IPS DF 6.9 (cell line): ENCODE results near the gene BOD1.
A peak's percentile ranks its signal among the peaks of the same experiment; 100 is the strongest.

Source experiments
- DNase-seq: peaks from one replicate; pipeline ENCODE4 v3.0.0-alpha.2; 2013; ENCODE audit warnings: low read depth, low spot score
- H3K27ac ChIP-seq: one replicate; pipeline ENCODE4 v1.5.1; 2013; ENCODE audit warnings: low read length, control low read depth
- H3K27me3 ChIP-seq: 2 replicates; pipeline ENCODE4 v1.6.1; 2013; ENCODE audit warnings: mild to moderate bottlenecking, low read length; ENCODE audit not compliant: control insufficient read depth, insufficient read depth
- H3K36me3 ChIP-seq: 2 replicates; pipeline ENCODE4 v1.6.1; 2013; ENCODE audit warnings: low read length; ENCODE audit not compliant: control insufficient read depth, insufficient read depth
- H3K4me1 ChIP-seq: 2 replicates; pipeline ENCODE4 v1.6.1; 2013; ENCODE audit warnings: low read length; ENCODE audit not compliant: control insufficient read depth, insufficient read depth
- H3K4me3 ChIP-seq: 2 replicates; pipeline ENCODE4 v1.5.1; 2013; ENCODE audit warnings: mild to moderate bottlenecking, low read length
- H3K9me3 ChIP-seq: 2 replicates; pipeline ENCODE4 v1.6.1; 2013; ENCODE audit warnings: low read length, inconsistent platforms; ENCODE audit not compliant: control insufficient read depth, insufficient read depth
- WGBS: extraction: QIAGEN DNeasy Blood & Tissue Kit; methylation state at CpG from one replicate; pipeline ENCODE4 v1.1.7; 2013; ENCODE audit warnings: mixed read lengths, missing lambda C conversion rate; ENCODE audit not compliant: insufficient read length, insufficient coverage; 5-methylcytosine and 5-hydroxymethylcytosine counted together

The BOD1 gene

DNA sequence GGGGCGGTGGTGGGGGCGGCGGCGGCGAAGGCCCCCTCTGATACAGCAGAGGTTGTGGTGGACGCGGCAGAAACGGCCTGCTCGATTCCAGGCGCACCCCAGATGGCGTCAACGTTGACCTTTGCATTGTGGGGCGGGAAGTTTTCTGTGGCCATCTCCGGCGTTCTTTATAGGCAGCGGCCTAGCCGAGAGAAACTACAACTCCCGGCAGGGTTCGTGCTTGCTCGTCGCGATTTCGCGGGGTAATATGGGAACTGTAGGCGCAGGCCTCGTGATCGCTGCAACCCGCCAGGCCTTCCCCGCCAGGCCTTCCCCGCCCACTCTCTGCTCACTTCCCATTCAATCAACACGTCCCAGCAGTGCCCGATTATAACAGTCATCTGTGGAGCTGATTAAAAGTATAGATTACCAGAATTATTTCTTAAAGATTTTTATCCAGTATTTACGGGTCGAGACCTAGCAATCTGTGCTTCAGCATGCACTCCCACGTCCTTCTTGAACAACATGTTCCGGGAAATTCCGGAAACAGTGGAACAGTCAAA lies at the start of gene BOD1:
TSS of gene BOD1 (minus strand) at position 74 of the 542 bp plus-strand sequence. CDS start 214 bp downstream, outside the sequence.
- no CpG with 5 or more reads among the region's 37 CpGs for WGBS
- Histone ChIP-seq H3K27ac (no peak within 1 kb of the TSS), H3K4me1 (peaks cover 2% of the 10 kb centered on the region; the same call in 1 of the 2 replicates), H3K4me3 (peak within 1 kb of the TSS; percentile 97), H3K36me3 (peaks cover 13% of the 10 kb centered on the region; the same call in 1 of the 2 replicates), H3K27me3 (no peaks in the 10 kb centered on the region), H3K9me3 (no peaks in the 10 kb centered on the region)
- peak; percentile 94 for DNase-seq

DNA sequence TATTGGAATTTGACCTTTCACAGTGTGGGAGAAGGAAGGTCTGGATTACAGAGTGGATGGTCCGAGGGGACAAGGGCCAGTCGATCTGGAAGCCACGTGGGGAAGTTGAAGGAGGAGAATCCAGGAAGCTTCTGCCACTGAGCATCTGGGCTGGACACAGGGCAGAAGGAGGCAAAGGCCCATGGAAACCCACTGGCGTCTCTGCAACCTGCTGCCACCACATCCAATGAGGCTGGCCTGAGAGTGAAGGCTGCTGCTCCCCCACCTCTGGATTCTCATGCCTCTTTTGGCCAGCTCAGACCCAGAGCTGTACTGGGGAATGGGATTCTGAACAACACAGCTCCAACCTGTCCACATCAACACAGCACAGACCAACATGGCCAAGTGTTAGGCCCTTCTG lies 48.9 kb upstream of the BOD1 start:
- H3K4me1 ChIP-seq: no peaks in the 10 kb centered on the region; the same call in 1 of the 2 replicates

DNA sequence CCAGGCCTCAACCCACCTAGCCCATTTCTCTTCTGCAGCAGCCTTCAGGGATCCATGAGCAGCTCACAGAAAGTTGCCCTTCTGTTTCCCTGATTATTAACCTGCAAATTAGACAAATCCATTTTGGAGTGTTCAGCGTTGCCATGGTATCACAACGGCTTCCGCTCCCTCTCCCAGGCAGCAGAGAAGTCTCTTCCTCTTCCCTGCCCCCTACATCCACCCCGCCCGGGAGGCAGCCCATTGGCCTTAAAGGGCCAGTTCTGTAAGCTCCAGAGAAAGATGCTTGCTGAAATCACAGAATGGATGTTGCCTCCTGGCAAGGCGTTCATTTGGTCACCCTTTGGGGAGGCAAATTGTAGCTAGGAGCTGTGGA lies 47.7 kb upstream of the BOD1 start:
- H3K36me3 ChIP-seq: no peaks in the 10 kb centered on the region
- WGBS: no CpG with 5 or more reads among the region's 6 CpGs
- no peaks in the 10 kb centered on the region; the same call in 1 of the 2 replicates for H3K4me1 ChIP-seq
- H3K27me3 ChIP-seq: no peaks in the 10 kb centered on the region
- no peak overlapping the region for H3K4me3 ChIP-seq
- H3K9me3 ChIP-seq: no peaks in the 10 kb centered on the region
- DNase-seq: no peak
- H3K27ac ChIP-seq: no peak overlapping the region

More for the DNA sequence above, 48.9 kb upstream of the BOD1 start:
- Histone ChIP-seq H3K27ac (no peak overlapping the region), H3K4me3 (no peak overlapping the region), H3K9me3 (no peaks in the 10 kb centered on the region), H3K36me3 (no peaks in the 10 kb centered on the region), H3K27me3 (no peaks in the 10 kb centered on the region)
- DNase-seq: no peak
- WGBS: no CpG with 5 or more reads among the region's 4 CpGs

DNA sequence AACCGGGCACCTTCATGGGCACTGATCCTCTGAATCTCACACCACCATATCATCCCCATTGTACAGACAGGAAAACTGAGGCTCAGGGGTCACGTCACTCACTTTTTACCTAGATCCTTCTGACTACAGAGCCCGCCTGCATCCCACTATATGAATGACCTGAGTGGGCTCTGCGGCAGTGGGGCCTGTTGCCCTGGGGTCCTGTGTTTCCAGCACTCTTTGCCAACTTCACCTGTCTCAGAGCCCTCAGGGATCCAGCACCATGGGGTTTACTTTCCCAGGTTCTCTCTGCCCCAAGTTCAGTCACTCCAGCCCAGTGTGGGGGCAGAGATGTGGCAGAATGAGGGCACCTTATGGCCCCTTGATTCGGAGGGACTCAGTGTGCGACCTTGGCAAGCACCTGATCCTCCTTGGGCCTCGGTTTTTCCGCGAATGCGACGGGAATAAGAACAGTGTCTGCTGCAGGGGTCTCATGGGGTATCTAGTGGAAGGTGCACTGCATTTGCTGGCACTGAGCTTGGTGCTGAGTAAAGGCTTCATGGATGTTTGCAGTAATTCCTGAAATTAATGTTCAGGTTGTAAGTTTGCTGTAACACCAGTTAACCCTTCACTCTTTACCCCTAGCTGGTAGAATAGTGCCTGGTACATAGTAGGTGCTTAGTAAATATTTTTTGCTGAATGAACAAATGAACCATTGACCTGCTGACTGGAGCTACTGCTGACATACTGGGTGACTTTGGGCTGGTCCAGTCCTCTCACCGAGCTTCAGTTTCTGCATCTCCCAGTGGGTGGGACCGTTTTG lies 47.1 kb upstream of the BOD1 start:
- no peak overlapping the region for H3K27ac ChIP-seq
- WGBS: no CpG with 5 or more reads among the region's 13 CpGs
- no peak for DNase-seq

DNA sequence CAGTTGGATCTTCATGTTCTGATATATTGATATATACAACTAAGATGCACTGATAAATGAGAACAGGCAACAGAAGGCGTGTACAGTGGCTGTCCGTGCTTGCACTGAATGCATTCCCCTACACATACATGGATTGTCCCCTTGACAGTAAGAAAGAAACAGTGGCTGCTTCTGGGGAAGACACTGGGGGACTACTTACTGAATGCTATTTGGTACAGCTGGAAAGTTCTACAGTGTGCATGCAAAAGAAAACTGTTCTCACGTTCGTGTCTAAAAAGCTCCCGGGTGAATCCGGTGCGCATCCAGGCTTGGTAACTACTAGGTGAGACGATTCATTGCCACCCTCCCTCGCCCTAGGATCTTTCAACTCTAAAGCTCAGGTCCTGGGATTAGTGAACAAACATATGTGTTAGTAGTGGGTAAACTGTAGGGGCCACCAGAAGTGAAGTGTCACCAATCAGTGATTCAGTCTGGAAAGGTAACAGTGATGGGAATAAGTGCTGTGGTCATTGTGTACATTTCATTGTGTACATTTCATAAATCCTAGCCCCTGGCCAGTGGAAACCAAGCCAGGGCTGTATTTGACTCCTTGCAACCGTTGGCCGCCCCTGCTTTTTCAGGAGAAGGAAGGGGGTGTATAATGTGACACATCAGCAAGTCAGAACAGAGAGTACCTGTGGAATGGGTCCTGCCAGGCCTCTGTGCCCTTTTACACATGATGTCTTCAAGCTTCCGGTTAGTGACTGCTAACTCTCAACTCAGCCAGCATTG lies 46.3 kb upstream of the BOD1 start:
- Histone ChIP-seq H3K4me1 (no peaks in the 10 kb centered on the region; the same call in 1 of the 2 replicates), H3K4me3 (no peak overlapping the region), H3K27ac (no peak overlapping the region), H3K9me3 (no peaks in the 10 kb centered on the region), H3K36me3 (no peaks in the 10 kb centered on the region), H3K27me3 (no peaks in the 10 kb centered on the region)
- WGBS: no CpG with 5 or more reads among the region's 12 CpGs
- no peak for DNase-seq

More for the DNA sequence above, 47.1 kb upstream of the BOD1 start:
- no peaks in the 10 kb centered on the region for H3K9me3 ChIP-seq
- H3K27me3 ChIP-seq: no peaks in the 10 kb centered on the region
- H3K4me3 ChIP-seq: no peak overlapping the region
- H3K36me3 ChIP-seq: no peaks in the 10 kb centered on the region
- H3K4me1 ChIP-seq: no peaks in the 10 kb centered on the region; the same call in 1 of the 2 replicates

DNA sequence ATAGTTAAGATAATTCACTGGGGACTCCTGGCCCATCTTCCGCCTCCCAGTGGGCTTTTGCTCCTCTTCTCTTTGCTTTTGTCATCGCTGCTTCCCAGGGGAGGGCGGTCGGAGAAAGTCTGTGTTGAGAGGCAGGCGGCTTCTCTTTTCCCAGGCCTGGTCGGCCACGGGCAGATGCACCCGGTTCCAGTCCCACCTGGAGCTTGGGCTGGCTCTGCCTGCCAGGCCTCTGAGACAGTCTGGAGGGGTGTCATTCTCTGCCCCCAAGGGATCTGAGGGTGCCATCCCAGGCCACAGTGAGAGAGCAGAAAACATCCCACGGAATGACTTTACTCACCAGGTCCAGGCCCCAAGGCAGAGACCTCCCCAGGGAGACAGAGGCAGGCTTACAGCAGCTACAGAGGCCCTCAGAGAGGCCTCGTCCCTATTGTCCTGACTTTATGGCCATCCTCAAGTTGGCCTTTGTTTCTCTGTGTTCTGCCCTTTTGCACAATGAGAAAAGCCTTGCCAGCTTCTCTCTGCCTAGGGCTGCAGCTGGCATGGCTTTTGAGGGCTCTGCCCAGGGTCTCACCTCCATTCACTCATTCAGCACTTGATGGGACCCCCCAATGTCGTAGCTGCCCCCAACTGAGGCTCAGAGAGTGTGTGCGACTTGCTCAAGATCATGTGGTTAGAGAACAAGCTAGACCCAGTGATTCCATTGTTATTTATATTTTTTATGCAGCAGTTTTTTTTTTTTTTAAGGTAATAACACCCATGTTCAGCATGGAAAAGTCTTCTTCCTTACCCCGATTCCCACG lies 44.2 kb upstream of the BOD1 start:
- Histone ChIP-seq H3K36me3 (no peaks in the 10 kb centered on the region), H3K4me1 (no peaks in the 10 kb centered on the region; the same call in 1 of the 2 replicates), H3K27me3 (no peaks in the 10 kb centered on the region), H3K4me3 (no peak overlapping the region), H3K27ac (no peak overlapping the region), H3K9me3 (no peaks in the 10 kb centered on the region)
- no CpG with 5 or more reads among the region's 14 CpGs for WGBS
- no peak for DNase-seq

DNA sequence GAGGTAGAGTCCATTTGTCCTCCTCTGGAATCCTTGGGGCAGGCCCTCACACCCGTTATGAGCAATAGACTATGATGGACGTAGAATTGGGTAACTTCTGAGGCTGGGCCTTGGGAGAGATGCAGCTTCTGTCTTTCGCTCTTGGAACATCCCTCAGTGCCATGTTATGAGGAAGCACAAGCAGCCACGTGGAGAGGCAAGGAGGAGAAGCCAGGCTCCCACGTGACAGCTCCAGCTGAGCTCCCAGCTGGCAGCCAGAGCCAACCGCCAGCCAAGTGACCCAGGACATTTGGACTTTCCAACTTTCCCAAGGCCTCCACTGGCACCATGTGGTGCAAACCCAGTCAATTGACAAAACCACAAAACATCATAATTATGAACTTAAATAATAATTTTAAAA lies 43.0 kb upstream of the BOD1 start:
- DNase-seq: no peak
- Histone ChIP-seq H3K9me3 (no peaks in the 10 kb centered on the region), H3K4me3 (no peak overlapping the region), H3K27ac (no peak overlapping the region), H3K27me3 (no peaks in the 10 kb centered on the region), H3K4me1 (no peaks in the 10 kb centered on the region; the same call in 1 of the 2 replicates), H3K36me3 (no peaks in the 10 kb centered on the region)
- no CpG with 5 or more reads among the region's 6 CpGs for WGBS

DNA sequence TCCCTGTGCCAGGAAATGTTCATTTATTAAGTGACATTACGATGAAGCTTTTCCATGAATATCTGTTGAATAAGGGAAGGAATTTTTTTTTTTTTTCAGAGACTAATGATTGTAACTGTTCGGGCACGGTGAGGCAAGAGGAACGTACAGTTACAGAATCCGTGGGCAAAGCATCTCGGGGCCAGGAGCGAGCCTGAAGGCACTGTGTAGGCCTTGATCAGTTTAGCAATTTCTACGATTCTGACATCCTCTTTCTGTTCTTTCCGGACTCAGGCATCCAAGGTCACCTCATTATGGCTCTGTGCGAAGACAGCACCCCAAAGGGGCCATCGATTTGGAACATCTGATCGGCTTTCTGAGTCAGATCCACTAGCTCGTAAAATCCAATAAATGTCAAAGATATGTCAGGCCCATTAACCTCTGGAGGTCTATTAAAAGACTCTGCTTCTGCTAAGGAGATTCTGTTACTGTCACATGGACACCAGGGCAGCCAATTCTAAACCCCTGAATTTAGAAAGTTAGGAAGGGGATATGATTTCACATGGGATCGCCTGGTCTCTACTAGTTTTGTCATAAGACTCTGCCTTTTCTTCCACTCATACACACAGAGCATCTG lies 41.4 kb upstream of the BOD1 start:
- H3K4me3 ChIP-seq: no peak overlapping the region
- WGBS: no CpG with 5 or more reads among the region's 14 CpGs
- no peak for DNase-seq
- no peaks in the 10 kb centered on the region for H3K9me3 ChIP-seq
- H3K27ac ChIP-seq: no peak overlapping the region
- no peaks in the 10 kb centered on the region for H3K27me3 ChIP-seq
- no peaks in the 10 kb centered on the region for H3K36me3 ChIP-seq
- no peaks in the 10 kb centered on the region; the same call in 1 of the 2 replicates for H3K4me1 ChIP-seq

DNA sequence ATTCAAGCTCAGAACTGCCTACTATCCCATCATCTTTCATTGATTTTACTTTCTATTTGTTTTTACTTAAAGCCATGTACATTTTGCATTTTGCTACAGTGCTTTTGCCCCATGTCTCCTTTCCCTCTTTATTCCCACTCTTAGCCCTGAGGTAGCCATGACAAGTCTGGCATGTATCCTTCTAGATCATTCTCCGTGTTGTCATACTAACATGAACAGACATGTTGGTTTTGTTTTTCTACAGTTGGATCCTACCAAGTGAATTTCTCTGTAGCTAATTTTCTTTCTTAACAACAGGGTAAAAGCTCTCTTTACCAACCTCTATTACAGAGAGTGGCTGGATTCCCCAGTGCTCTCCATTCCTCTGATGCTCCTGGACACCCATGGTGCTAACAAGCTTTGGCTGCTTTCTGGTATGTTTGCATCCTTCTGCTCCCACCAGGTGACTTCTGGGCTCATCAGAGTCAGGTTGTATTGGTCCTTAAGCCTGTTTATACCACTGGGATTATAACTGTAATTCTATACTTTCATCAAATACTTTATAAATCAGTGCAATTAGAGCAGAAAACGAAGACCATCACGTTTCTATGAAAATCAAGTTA lies 38.8 kb upstream of the BOD1 start:
- H3K4me3 ChIP-seq: no peak overlapping the region
- H3K9me3 ChIP-seq: no peaks in the 10 kb centered on the region
- no peaks in the 10 kb centered on the region for H3K4me1 ChIP-seq
- H3K36me3 ChIP-seq: no peaks in the 10 kb centered on the region
- no peaks in the 10 kb centered on the region for H3K27me3 ChIP-seq
- no CpG with 5 or more reads among the region's 3 CpGs for WGBS
- no peak overlapping the region for H3K27ac ChIP-seq
- no peak for DNase-seq
